T-cell (primary cell): Measurements from ENCODE around the gene RBBP9. TPM values are rescaled to one million over a fixed set of nuclear protein-coding genes. Genes with fewer than 3 reads are reported as not detected.
"Not testable (repeated sequence)": the region's sequence is repeated elsewhere in the genome, so short reads cannot be mapped to it uniquely, and the experiment has no call there.

ENCODE experiments used
- ATAC-seq, 4 experiments: fragments of 200-7000 bp in 3 of 4; fragments of 150-1000 bp in 1 of 4; cut with Tn5 transposase; replicated peaks in 1 of 4; 1 replicate in 3 of 4; 2 replicates in 1 of 4; pipeline ENCODE4 v1.10.0; 2021; ENCODE audit warnings: moderate library complexity in 3 of 4, mild to moderate bottlenecking in 2 of 4, moderate number of reproducible peaks in 1 of 4
- CTCF ChIA-PET, 2 donors: fragments of 300-600 bp; sonication (Branson Sonifier 250); formaldehyde crosslinking; loops; one replicate each; lab custom pipeline; 2022; ENCODE audit warnings: antibody characterized with exemption in 2 of 2; lab: Charles Lee
- POLR2A ChIA-PET, 2 donors: fragments of 300-600 bp; sonication (Branson Sonifier 250); formaldehyde crosslinking; loops; one replicate each; lab custom pipeline; 2022; ENCODE audit warnings: antibody characterized with exemption in 2 of 2; lab: Charles Lee
- DNase-seq, 35 experiments: peaks; one replicate each; pipeline versions ENCODE4 v3.0.0 to v3.0.0-alpha.2; 2013 to 2023
- H3K27ac ChIP-seq: one replicate; pipeline ENCODE4 v1.5.1; 2013; ENCODE audit warnings: low read length
- H3K27me3 ChIP-seq, 2 experiments: replicated peaks in 1 of 2; 1 replicate in 1 of 2; 2 replicates in 1 of 2; pipeline versions ENCODE4 v1.6.1 to v1.7.0; 2013; ENCODE audit warnings: low read length in 1 of 2, mixed read lengths in 1 of 2; ENCODE audit not compliant: control insufficient read depth in 2 of 2, insufficient read depth in 2 of 2; ENCODE audit errors: extremely low read depth in 1 of 2
- H3K36me3 ChIP-seq, 2 donors: 1 replicate in 1 of 2; 2 replicates in 1 of 2; pipeline versions ENCODE4 v1.6.1 to v1.7.0; 2013; ENCODE audit warnings: low read length in 1 of 2; ENCODE audit not compliant: control insufficient read depth in 2 of 2, insufficient read depth in 1 of 2; ENCODE audit errors: extremely low read depth in 1 of 2
- H3K4me1 ChIP-seq, 2 experiments: 1 replicate in 1 of 2; 2 replicates in 1 of 2; pipeline versions ENCODE4 v1.6.1 to v1.7.0; 2013; ENCODE audit warnings: low read length in 2 of 2, mixed read lengths in 1 of 2; ENCODE audit not compliant: insufficient read depth in 2 of 2, control insufficient read depth in 1 of 2; ENCODE audit errors: extremely low read depth in 1 of 2
- H3K4me3 ChIP-seq, 2 donors: 1 replicate in 1 of 2; 2 replicates in 1 of 2; pipeline versions ENCODE4 v1.5.1 to v1.7.0; 2013; ENCODE audit warnings: mild to moderate bottlenecking in 2 of 2, low read length in 1 of 2, moderate library complexity in 1 of 2; ENCODE audit not compliant: control insufficient read depth in 1 of 2; ENCODE audit errors: extremely low read depth in 1 of 2
- H3K9me3 ChIP-seq: 2 replicates; pipeline ENCODE4 v1.7.0; 2013
- H3K27ac Mint-ChIP-seq, 2 donors: one replicate each; pipeline ENCODE4 v1.8.0; 2020 to 2021; ENCODE audit warnings: mild to moderate bottlenecking in 2 of 2, mixed read lengths in 2 of 2
- H3K27me3 Mint-ChIP-seq, 2 donors: one replicate each; pipeline ENCODE4 v1.8.0; 2021 to 2022; ENCODE audit warnings: mixed read lengths in 2 of 2
- H3K36me3 Mint-ChIP-seq: one replicate; pipeline ENCODE4 v1.8.0; 2021; ENCODE audit warnings: mixed read lengths
- H3K4me1 Mint-ChIP-seq, 3 donors: one replicate each; pipeline ENCODE4 v1.8.0; 2020 to 2022; ENCODE audit warnings: mixed read lengths in 3 of 3, mild to moderate bottlenecking in 1 of 3
- H3K4me3 Mint-ChIP-seq, 3 donors: one replicate each; pipeline ENCODE4 v1.8.0; 2020 to 2022; ENCODE audit warnings: mild to moderate bottlenecking in 3 of 3, mixed read lengths in 3 of 3, moderate library complexity in 3 of 3
- H3K9me3 Mint-ChIP-seq, 3 donors: one replicate each; pipeline ENCODE4 v1.8.0; 2020 to 2022; ENCODE audit warnings: mixed read lengths in 3 of 3
- WGBS: methylation state at CpG from one replicate; pipeline ENCODE4 v1.1.5; 2013; ENCODE audit warnings: missing lambda C conversion rate; ENCODE audit not compliant: insufficient coverage; 5-methylcytosine and 5-hydroxymethylcytosine counted together
- total RNA-seq, 35 experiments: library from RNA in 6 of 35; stranded (reverse) in 6 of 35; fragments of 120-200 nt in 1 of 35; gene quantifications; one replicate each; pipeline versions ENCODE4 v1.2.1 to v1.2.4 and lab custom pipeline; 2013 to 2026

The RBBP9 gene
- total RNA-seq, 5 donors from 2014 or later (not counting 1 experiment from before 2014, with no cell fraction given), result 5.9 to 8.4 (median 7.3) TPM

- H3K27ac ChIP-seq, H3K27ac Mint-ChIP-seq, H3K4me3 Mint-ChIP-seq, DNase-seq, H3K9me3 ChIP-seq, H3K27me3 ChIP-seq, H3K9me3 Mint-ChIP-seq, CTCF ChIA-PET, ATAC-seq, H3K4me3 ChIP-seq, H3K36me3 Mint-ChIP-seq, H3K4me1 ChIP-seq, H3K4me1 Mint-ChIP-seq, H3K36me3 ChIP-seq, H3K27me3 Mint-ChIP-seq: not testable (repeated sequence)
- no CpG with 5 or more reads among the region's 1 CpG for WGBS
- POLR2A ChIA-PET, result interaction anchor here in 1 of 2 donors (0.6 kb wide), 1 partner anchor 35 kb away, joined by 3 read pairs; the partner anchor contains the start of genes DZANK1 and POLR3F
Measured at GRCh38 chr20:18501672-18502071, 4.6 kb upstream of the RBBP9 start.

- Histone ChIP-seq H3K4me1 (peaks cover 10% of the 10 kb centered on the region in 2 experiments), H3K27me3 (no peaks in the 10 kb centered on the region), H3K4me3 (no peak overlapping the region), H3K36me3 (peaks cover 8 to 12% of the 10 kb centered on the region in 2 donors), H3K9me3 (no peaks in the 10 kb centered on the region), H3K27ac (peak overlapping the region; percentile 64)
- no CpG with 5 or more reads among the region's 3 CpGs for WGBS
- Mint-ChIP-seq H3K9me3 (no peaks in the 10 kb centered on the region), H3K27me3 (peaks cover 0 to 8% of the 10 kb centered on the region in 2 donors), H3K4me1 (peaks cover 11 to 21% (median 19%) of the 10 kb centered on the region in 3 donors), H3K4me3 (peak overlapping the region; percentile 93 to 97 (median 95)), H3K27ac (peak overlapping the region in 1 of 2 donors; percentile 91), H3K36me3 (peaks cover 10% of the 10 kb centered on the region)
- DNase-seq (no peak), ATAC-seq (no peak)
- POLR2A ChIA-PET, result interaction anchor here (1.2 to 3.6 kb wide), 3 partner anchors 10 to 27 kb away, joined by 3 to 56 read pairs (median 24); partner anchors contain the start of gene SEC23B (in 2 of the 2)
- CTCF ChIA-PET, result interaction anchor here (1.8 to 3.4 kb wide), 3 partner anchors 9 to 30 kb away, joined by 5 to 41 read pairs (median 12); partner anchors contain the start of genes DZANK1 (in 1 of the 2), POLR3F (in 1 of the 2) and SEC23B (in 1 of the 2)
Measured at GRCh38 chr20:18497603-18498002, 578 bp upstream of the RBBP9 start.

GRCh38 chr20:18496042-18496441 is 983 bp downstream of the RBBP9 start:
- Mint-ChIP-seq H3K27ac (no peak overlapping the region), H3K27me3 (no peaks in the 10 kb centered on the region), H3K36me3 (peaks cover 13% of the 10 kb centered on the region), H3K4me1 (peaks cover 11 to 21% (median 19%) of the 10 kb centered on the region in 3 donors), H3K9me3 (no peaks in the 10 kb centered on the region), H3K4me3 (peak overlapping the region; percentile 93 to 97 (median 95))
- H3K4me3 ChIP-seq, result no peak overlapping the region
- 65% methylated on average over 3 of the region's 7 CpGs for WGBS
- H3K9me3 ChIP-seq, result no peaks in the 10 kb centered on the region
- DNase-seq (no peak), ATAC-seq (no peak)
- peaks cover 8 to 19% of the 10 kb centered on the region in 2 donors for H3K36me3 ChIP-seq
- no peaks in the 10 kb centered on the region for H3K27me3 ChIP-seq
- no peak overlapping the region for H3K27ac ChIP-seq
- CTCF ChIA-PET, result interaction anchor here in 1 of 2 donors (0.7 to 3.4 kb wide), 4 partner anchors 11 to 321 kb away, joined by 5 to 41 read pairs (median 10); partner anchors contain the start of genes DZANK1, POLR3F, SEC23B and ZNF133
- peaks cover 10% of the 10 kb centered on the region in 2 experiments for H3K4me1 ChIP-seq
- POLR2A ChIA-PET, result interaction anchor here (0.5 to 3.6 kb wide), 5 partner anchors 9 to 923 kb away, joined by 4 to 56 read pairs (median 6); partner anchors contain the start of genes SEC23B (in 2 of the 2), DZANK1 (in 1 of the 2) and POLR3F (in 1 of the 2)

- H3K4me3 ChIP-seq, result no peak overlapping the region
- no peak for DNase-seq
- no peaks in the 10 kb centered on the region for H3K27me3 ChIP-seq
- peaks cover 2 to 56% of the 10 kb centered on the region in 2 donors for H3K36me3 ChIP-seq
- no peaks in the 10 kb centered on the region for H3K4me1 ChIP-seq
- H3K36me3 Mint-ChIP-seq, result peaks cover 52% of the 10 kb centered on the region
- no peaks in the 10 kb centered on the region for H3K9me3 Mint-ChIP-seq
- ChIA-PET POLR2A (no interaction called here), CTCF (interaction anchor here in 1 of 2 donors (0.6 to 0.7 kb wide), 2 partner anchors 20 to 893 kb away, joined by 4 to 7 read pairs; no protein-coding TSS in a partner anchor)
- peaks cover 0 to 2% (median 0%) of the 10 kb centered on the region in 3 donors for H3K4me1 Mint-ChIP-seq
- no peak overlapping the region for H3K27ac ChIP-seq
- H3K4me3 Mint-ChIP-seq, result no peak overlapping the region
- no peak overlapping the region for H3K27ac Mint-ChIP-seq
- 63% methylated on average over 2 of the region's 3 CpGs for WGBS
- ATAC-seq, result no peak
- H3K27me3 Mint-ChIP-seq, result no peaks in the 10 kb centered on the region
- H3K9me3 ChIP-seq, result no peaks in the 10 kb centered on the region
Measured at GRCh38 chr20:18488301-18488700, 8.7 kb downstream of the RBBP9 start.

GRCh38 chr20:18481596-18481995 is 15.4 kb downstream of the RBBP9 start:
- Histone ChIP-seq H3K9me3 (no peaks in the 10 kb centered on the region), H3K4me3 (no peak overlapping the region), H3K27ac (no peak overlapping the region), H3K36me3 (peaks cover 3 to 46% of the 10 kb centered on the region in 2 donors), H3K27me3 (no peaks in the 10 kb centered on the region), H3K4me1 (no peaks in the 10 kb centered on the region)
- 94% methylated on average over 2 of the region's 4 CpGs for WGBS
- Mint-ChIP-seq H3K36me3 (peaks cover 46% of the 10 kb centered on the region), H3K4me3 (no peak overlapping the region), H3K4me1 (no peaks in the 10 kb centered on the region), H3K27ac (no peak overlapping the region), H3K9me3 (no peaks in the 10 kb centered on the region), H3K27me3 (no peaks in the 10 kb centered on the region)
- ChIA-PET CTCF (interaction anchor here in 1 of 2 donors (0.6 kb wide), 1 partner anchor 12 kb away, joined by 3 read pairs; no protein-coding TSS in a partner anchor), POLR2A (interaction anchor here in 1 of 2 donors (0.7 kb wide), 1 partner anchor 327 kb away, joined by 11 read pairs; no protein-coding TSS in a partner anchor)
- no peak for ATAC-seq
- DNase-seq, result no peak

- H3K27ac ChIP-seq, result no peak overlapping the region
- Mint-ChIP-seq H3K36me3 (peaks cover 47% of the 10 kb centered on the region), H3K27me3 (no peaks in the 10 kb centered on the region), H3K4me1 (no peaks in the 10 kb centered on the region), H3K4me3 (no peak overlapping the region), H3K9me3 (no peaks in the 10 kb centered on the region), H3K27ac (no peak overlapping the region)
- POLR2A ChIA-PET, result interaction anchor here in 1 of 2 donors (0.5 to 1.0 kb wide), 2 partner anchors 30 to 94 kb away, joined by 3 read pairs; partner anchors contain the start of gene SEC23B
- H3K4me3 ChIP-seq, result no peak overlapping the region
- H3K27me3 ChIP-seq, result no peaks in the 10 kb centered on the region
- H3K36me3 ChIP-seq, result peaks cover 3 to 50% of the 10 kb centered on the region in 2 donors
- CTCF ChIA-PET, result no interaction called here
- DNase-seq, result no peak
- no peaks in the 10 kb centered on the region for H3K9me3 ChIP-seq
- WGBS, result no CpG with 5 or more reads among the region's 1 CpG
- H3K4me1 ChIP-seq, result no peaks in the 10 kb centered on the region
- ATAC-seq, result no peak
Measured at GRCh38 chr20:18477821-18478220, 19.2 kb downstream of the RBBP9 start.
